Erythroblast (primary cell): ENCODE results near the gene TLX2.

Experiments
- GATA1 ChIP-seq: IDR thresholded peaks from 2 replicates; pipeline ENCODE4 v1.6.1; 2011; ENCODE audit warnings: low read depth, mild to moderate bottlenecking, control low read depth, low read length, moderate library complexity
- POLR2A ChIP-seq: IDR thresholded peaks from 2 replicates; pipeline ENCODE4 v1.6.1; 2011; ENCODE audit warnings: mild to moderate bottlenecking, low read length

GRCh38 chr2:74515271-74515980 lies 1.2 kb downstream of the TLX2 start:
- TF ChIP-seq POLR2A (no peak), GATA1 (no peak)
